Measurements from ENCODE around the gene SIX6.
A peak's percentile ranks its signal among the peaks of the same experiment; 100 is the strongest.

SIX6 gene

GRCh38 chr14:60506985-60507829, 1.7 kb upstream of the SIX6 start:
- no peak overlapping the region for H3K4me3 ChIP-seq (ENCODE audit: low read depth, low read length)
- no peak for DNase-seq (ENCODE audit: low read depth)
- no peak for TF ChIP-seq CTCF (IDR thresholded peaks at IDR 0.05; ENCODE audit: control insufficient read depth, extremely low read depth, insufficient read depth)

- TF ChIP-seq CTCF (IDR thresholded peaks at IDR 0.05; ENCODE audit: control insufficient read depth, extremely low read depth, insufficient read depth), result no peak
- peak overlapping the region; percentile 38; the same call in 1 of the 2 replicates for H3K4me3 ChIP-seq (ENCODE audit: low read depth, low read length)
- no peak for DNase-seq (ENCODE audit: low read depth)
Observed at GRCh38 chr14:60508363-60508706, 611 bp upstream of the SIX6 start.

- peak overlapping the region; percentile 38 for H3K4me3 ChIP-seq (ENCODE audit: low read depth, low read length)
- DNase-seq (ENCODE audit: low read depth), result no peak
- no peak for TF ChIP-seq CTCF (IDR thresholded peaks at IDR 0.05; ENCODE audit: control insufficient read depth, extremely low read depth, insufficient read depth)
Observed at GRCh38 chr14:60509438-60510253, 700 bp downstream of the SIX6 start.

- TF ChIP-seq CTCF (IDR thresholded peaks at IDR 0.05; ENCODE audit: control insufficient read depth, extremely low read depth, insufficient read depth), result no peak
- no peak for DNase-seq (ENCODE audit: low read depth)
- H3K4me3 ChIP-seq (ENCODE audit: low read depth, low read length), result no peak overlapping the region
Observed at GRCh38 chr14:60510254-60510950, 1.5 kb downstream of the SIX6 start.

- no peak for TF ChIP-seq CTCF (IDR thresholded peaks at IDR 0.05; ENCODE audit: control insufficient read depth, extremely low read depth, insufficient read depth)
- H3K4me3 ChIP-seq (ENCODE audit: low read depth, low read length), result no peak overlapping the region
- DNase-seq (ENCODE audit: low read depth), result no peak
Observed at GRCh38 chr14:60510951-60511599, 2.1 kb downstream of the SIX6 start.

GRCh38 chr14:60512126-60512525, 3.2 kb downstream of the SIX6 start:
- no peak for DNase-seq (ENCODE audit: low read depth)
- TF ChIP-seq CTCF (IDR thresholded peaks at IDR 0.05; ENCODE audit: control insufficient read depth, extremely low read depth, insufficient read depth), result no peak
- no peak overlapping the region for H3K4me3 ChIP-seq (ENCODE audit: low read depth, low read length)

Measured in LNCaP clone FGC (cell line).